Globus pallidus (tissue), 1 donor: ENCODE results near the gene LAMA4.

ENCODE experiments used
- DNase-seq: peaks from one replicate; pipeline ENCODE4 v3.0.0-alpha.2; 2015; ENCODE audit warnings: low spot score

The LAMA4 gene

DNA sequence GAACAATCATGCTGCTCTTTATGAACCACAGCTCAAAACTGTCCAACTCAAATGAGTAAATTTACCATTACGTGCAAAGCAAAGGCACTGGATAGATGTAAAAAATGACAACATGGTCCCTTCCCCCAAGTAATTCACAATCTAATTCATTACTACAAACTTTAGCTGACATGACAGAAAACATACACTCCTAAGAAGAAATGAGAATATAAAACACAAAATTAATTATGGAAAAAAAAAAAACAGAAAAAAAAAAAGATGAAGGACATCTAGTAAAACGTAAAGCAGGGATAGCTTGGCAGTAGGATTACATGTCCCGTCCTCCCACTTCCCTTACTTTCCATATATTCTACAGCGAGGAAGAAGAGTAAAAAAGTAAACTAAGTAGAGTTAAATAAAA lies 172.8 kb downstream of the LAMA4 start:
- no peak for DNase-seq

GRCh38 chr6:112066606-112067005 lies 187.8 kb downstream of the LAMA4 start:
- no peak for DNase-seq

GRCh38 chr6:112065426-112065986 lies 188.9 kb downstream of the LAMA4 start:
- no peak for DNase-seq

DNA sequence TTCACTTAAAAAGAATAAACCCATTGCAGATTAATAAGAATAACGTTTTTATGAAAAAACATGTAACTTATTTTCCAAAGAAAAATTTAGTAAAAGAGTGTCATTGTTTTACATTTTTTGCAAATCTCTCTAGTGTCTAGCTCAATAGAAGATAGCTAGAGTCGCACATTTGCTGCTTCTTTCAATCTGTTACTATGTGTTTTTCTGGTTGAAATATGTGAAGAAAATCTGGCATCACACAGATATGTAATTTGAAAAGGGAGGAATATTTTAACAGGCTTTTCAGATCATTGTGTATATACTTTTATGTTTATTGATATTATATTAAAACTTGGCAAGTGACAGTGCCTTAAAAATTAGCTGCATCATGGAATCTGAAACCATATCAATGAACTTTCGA lies 191.4 kb downstream of the LAMA4 start:
- DNase-seq: no peak

DNA sequence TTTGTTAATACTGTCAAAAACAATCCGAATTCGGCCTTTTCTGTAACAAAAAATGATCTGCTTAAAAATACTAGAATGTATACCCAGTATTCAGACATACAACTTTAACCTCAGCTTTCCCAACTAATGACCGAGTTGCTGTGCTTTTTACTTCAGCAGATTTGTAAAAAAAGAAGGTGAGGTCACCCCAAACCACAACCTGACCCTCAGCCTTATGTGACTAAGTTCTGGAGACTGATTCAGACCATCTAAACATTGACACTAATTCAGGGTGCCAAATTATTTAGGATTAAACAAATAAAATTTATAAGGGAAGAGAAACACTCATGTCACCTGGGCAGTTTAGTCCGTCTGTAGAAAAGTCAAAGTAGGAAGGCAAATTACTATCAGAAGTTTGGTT lies 192.8 kb downstream of the LAMA4 start:
- no peak for DNase-seq
